Suppressor macrophage treated with lipopolysaccharide for 4 hours (primary cell): ENCODE measurements around the gene OR2AG1.

ENCODE experiments used
- DNase-seq: peaks from one replicate; pipeline ENCODE4 v3.0.0-alpha.2; 2020

Gene OR2AG1

GRCh38 chr11:6782720-6783119 lies at the start of gene OR2AG1:
TSS of gene OR2AG1 (plus strand) at chr11:6783020. CDS start at chr11:6785038, 2,018 bp downstream.
- DNase-seq, result no peak

- DNase-seq, result no peak
These were observed 49.2 kb upstream of the OR2AG1 start for GRCh38 chr11:6733326-6734275.

- no peak for DNase-seq
These were observed 48.2 kb upstream of the OR2AG1 start for GRCh38 chr11:6734616-6735015.

GRCh38 chr11:6735306-6735705 lies 47.5 kb upstream of the OR2AG1 start:
- DNase-seq, result peak; percentile 25

DNA sequence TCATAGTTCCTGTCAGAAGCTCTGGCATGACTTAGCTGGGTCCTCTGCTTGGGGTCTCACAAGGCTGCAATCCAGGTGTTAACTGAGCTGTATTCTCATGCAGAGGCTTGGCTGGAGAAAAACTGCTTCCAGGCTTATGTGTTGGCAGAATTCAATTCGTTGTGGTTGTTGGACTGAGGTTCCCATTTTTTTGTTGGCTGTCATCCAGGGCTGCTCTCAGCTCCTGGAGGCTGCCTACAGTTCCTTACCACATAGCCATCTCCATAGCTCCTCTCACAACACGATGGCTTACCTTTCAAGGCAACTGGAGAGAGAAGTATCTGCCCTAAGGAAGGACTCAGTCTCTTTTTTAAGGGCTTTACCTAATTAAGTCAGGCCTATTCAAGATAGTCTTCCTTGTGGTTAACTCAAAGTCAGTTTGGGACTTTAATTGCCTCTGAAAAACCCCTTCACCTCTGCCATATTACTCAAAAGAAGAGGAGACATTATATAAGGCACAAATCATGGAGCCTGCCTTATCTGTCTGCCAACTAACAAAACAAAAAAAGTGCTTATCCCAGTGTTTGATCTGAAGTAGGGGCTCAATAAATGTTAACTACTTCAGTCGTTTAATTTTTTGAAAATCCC lies 46.2 kb upstream of the OR2AG1 start:
- DNase-seq, result peak; percentile 23

GRCh38 chr11:6737872-6738466 lies 44.9 kb upstream of the OR2AG1 start:
- DNase-seq, result peak; percentile 69

DNA sequence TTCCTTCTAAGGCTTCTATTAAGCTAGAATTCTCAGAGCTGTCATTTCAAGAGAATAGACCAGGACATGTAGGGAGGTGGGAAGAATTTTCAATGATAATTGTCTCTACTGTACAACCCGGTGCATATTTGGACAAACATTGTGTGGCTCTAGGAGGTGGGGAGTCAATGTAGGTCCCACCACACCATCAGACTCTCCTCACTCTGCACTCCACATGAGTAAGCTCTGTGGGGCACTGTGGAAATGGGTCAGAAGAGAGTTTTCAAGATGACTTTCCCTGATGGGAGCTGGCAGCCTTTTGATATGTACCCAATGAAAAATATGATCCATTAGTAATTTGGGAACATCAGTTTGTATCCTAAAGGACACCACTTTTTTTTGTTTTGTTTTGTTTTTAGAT lies 44.2 kb upstream of the OR2AG1 start:
- no peak for DNase-seq

DNA sequence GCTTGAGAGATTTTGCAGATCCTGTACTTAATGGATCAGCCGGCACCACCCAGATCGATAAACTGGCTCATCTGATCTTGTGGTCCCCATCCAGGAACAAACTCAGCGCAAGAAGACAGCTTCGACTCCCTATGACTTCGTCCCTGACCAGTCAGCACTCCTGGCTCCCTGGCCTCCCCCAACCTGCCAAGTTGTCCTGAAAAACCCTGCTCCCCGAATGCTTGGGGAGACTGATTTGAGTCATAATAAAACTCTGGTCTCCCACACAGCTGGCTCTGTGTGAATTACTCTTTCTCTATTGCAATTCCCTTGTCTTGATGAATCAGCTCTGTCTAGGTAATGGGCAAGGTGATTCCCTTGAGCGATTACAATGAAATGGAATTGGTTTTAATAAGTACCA lies 40.6 kb upstream of the OR2AG1 start:
- no peak for DNase-seq

GRCh38 chr11:6745018-6745417 lies 37.8 kb upstream of the OR2AG1 start:
- DNase-seq, result no peak

DNA sequence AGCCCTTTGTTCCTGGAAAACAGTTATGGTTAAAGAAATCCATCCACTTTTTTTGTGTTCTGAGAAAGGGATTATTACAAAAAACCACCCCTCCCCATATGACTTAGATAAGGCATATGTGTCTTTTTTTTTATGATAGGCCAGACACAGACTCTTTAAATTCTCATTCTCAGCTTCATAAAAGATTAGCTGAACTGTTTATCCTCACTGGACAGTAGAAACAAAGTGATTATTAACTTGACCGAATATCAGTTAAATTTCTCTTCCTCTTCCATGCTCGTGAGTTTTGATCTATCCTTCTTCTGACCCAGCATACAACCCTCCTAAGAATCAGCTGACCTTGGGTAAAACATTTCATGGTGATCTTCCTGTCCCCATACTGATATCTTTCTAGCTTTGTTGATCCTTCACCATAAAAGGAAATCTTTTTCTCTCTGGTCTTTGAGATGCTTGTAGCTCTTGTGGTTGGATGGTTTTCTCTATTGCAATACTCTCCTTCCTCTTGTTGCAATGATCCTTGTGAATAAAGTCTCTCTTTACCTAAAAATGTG lies 37.3 kb upstream of the OR2AG1 start:
- DNase-seq, result peak; percentile 36

DNA sequence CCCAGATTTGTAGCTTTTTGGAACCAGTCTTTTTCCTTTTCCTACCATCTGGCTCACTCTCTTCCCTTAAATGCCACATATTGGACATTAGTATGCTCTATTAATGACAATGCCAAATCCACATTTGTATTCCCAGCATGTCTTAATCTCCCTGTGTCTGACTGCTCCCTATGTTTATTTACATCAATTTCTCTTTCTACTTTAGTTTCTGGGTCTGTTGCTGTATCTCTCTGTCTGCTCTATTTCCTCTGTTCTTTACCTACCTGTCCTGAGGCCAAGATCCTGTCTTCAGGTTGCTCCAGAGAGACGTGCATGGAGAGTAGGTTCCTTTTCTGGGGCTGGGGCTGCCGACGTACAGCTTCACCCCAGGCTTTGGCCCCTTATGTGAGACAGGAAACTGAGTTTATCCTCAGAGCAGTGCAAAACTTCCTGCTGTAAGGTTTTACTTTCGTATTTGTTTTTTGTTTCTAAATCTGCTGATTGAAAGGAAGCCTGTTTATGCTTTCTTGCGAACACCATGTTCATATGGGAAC lies 36.7 kb upstream of the OR2AG1 start:
- peak; percentile 63 for DNase-seq

DNA sequence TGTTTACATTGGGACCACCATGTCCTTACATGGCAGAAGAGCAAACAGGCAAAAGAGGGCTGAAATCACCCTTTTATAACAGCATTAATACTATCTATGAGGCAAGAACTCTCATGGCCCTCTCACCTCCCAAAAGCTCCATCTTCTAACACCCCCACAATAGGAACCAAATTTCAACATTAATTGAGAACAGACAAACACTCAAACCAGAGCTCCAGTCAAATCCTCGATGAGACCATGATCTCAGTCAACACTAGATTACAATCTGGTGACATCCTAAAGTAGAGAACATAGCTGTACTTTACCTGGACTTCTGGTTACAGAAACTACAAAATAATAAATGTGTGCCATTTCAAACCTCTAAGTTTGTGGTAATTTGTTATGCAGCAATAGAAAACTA lies 36.2 kb upstream of the OR2AG1 start:
- no peak for DNase-seq

- DNase-seq, result no peak
These were observed 35.6 kb upstream of the OR2AG1 start for GRCh38 chr11:6747097-6747668.

GRCh38 chr11:6755303-6755952 lies 27.4 kb upstream of the OR2AG1 start:
- peak; percentile 69 for DNase-seq

GRCh38 chr11:6755953-6756347 lies 26.9 kb upstream of the OR2AG1 start:
- DNase-seq, result no peak

DNA sequence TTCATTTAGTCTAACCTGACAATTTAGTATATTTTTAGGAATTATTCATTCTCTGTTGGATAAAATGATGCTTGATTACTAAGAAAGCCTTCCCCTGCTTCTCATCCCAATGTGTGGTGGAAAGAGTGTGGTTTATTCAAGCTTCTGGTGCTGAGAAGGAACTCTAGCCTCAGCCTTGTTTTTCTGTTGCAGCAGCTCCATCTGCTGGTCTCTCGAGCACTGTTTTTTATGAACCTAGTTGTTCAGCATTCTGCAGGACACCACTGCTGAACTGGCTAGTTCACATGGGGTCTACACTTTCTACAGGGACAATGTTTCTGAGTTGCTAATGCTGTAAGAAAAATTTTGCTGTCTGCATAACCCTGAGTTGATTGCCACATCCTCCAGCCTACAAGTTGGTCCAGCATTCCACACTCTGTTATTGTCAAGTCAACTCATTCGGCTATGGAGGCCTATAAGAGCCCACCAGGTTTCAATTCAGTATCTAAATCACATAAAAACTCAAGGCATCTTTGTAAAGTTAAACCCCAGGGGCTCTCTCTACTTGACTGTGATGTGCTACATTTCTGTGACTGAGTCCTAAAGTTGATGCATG lies 25.4 kb upstream of the OR2AG1 start:
- DNase-seq, result peak; percentile 70

DNA sequence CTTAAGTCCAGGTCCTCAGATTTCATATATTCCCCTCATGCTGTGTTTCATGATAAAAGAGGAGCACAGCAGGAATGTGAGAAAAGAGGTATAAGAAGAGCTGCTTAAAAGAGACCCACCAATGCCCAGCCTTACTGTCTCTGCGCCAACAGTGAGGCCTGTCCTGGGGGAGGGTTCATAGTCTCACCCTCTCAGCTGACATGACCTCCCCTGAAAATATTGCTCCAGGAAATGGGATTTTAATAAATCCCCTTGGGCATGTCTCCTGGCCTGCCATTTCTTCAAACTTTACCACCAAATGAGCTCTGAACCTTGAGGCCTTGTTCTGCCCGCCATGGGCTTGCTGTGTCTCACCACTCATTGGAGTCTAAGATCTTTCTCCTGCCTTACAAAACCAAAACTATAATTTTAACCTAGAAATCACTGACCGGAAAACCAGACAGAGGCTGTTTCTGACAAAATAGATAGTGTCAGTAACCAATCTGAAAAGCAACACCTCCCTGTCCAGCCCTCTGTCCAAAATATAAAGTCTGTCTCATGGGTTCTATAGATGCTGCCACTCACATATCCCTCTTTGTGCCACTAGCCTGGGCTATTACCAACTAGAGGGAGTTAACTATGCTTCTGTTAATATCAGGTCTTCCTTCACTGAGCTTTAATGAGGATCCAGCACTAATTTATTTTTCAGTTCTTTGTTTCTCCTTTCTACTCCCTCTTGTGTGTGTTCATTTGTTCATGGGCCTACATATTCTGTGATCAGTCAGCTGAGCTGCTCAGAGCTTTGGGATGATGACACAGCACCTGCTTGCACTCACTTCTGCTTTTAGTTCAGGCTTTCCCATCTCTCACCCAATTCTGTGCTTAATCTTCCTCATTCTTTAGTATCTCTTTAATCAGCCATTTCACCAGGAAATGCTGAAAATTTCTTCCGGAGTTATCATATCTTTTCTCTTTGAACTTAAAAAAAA lies 10.6 kb upstream of the OR2AG1 start, which contains the start of gene OR2AG2:
Gene OR2AG2, minus strand, starts transcription at position 51 of the 968 bp plus-strand sequence. CDS start 3,019 bp downstream, outside the sequence.
- DNase-seq, result peak; percentile 77

DNA sequence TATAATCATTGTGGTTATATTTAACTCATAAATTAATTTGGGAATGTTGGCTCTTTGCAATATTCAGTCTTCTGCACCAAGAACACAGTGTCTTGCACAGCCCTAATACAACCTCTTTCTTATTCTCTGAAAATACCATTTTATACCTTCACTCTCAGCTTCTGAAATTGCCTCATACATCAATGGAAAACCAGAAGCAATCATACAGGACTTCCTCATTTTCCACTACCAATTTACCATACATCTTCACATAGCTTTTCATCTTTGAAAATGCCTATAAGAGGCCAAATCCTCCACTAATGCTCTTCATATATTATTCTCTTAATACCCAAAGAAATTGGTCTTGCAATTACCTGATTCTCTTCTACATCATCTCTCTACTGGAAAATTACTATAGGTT lies 4.3 kb upstream of the OR2AG1 start:
- DNase-seq, result peak; percentile 8

DNA sequence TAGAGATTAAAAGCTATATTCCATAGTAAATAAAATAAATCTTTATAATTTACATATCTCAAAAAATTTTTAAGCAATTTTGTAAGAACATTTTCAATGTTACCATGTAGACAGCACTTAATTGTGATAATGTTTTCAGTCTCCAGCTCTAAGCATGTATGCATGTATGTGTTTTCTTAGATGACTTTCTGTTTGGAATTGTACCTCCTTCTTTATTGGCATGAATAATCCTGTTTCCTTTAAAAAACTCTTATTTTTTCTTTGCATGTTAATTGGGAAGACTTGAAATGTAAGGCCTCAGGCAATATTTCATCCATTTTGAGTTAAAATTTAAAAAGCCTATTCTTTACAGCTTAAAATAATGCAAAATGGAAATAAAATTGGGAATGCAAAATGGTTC lies 2.0 kb upstream of the OR2AG1 start:
- no peak for DNase-seq

GRCh38 chr11:6790546-6790945 lies 7.7 kb downstream of the OR2AG1 start:
- DNase-seq, result no peak

DNA sequence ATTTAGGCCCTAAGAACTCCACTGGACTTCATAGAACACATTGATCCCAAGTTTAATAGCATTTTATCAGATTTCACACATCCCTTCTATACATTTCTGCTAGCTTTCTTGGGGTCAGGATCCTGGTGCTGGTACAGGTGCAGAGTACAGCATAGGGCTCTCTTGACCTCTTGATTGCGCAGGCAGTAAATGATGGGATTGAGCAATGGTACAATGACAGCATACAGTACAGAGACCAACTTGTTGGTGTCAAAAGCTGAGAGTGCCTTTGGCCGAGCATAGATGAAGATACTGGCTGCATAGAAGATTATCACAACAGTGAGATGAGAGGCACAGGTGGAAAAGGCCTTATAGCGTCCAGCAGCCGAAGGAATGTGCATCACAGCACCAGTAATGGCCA lies 11.8 kb downstream of the OR2AG1 start:
- DNase-seq, result no peak
